Muscle layer of duodenum (tissue), 2 donors: Measurements from ENCODE around the gene C6orf58.

ENCODE experiments used
- H3K27ac ChIP-seq: one replicate; pipeline ENCODE4 v1.7.0; 2013; ENCODE audit warnings: mild to moderate bottlenecking, low read length
- H3K27me3 ChIP-seq: one replicate; pipeline ENCODE4 v1.7.0; 2013; ENCODE audit warnings: low read depth, mild to moderate bottlenecking, control low read depth, low read length
- H3K36me3 ChIP-seq, 2 donors: one replicate each; pipeline ENCODE4 v1.7.0; 2013; ENCODE audit warnings: low read length in 2 of 2, control low read depth in 1 of 2, mild to moderate bottlenecking in 1 of 2; ENCODE audit not compliant: insufficient read depth in 2 of 2, control insufficient read depth in 1 of 2
- H3K4me1 ChIP-seq, 2 donors: one replicate each; pipeline ENCODE4 v1.7.0; 2013; ENCODE audit warnings: low read length in 2 of 2, mild to moderate bottlenecking in 2 of 2, control low read depth in 1 of 2, moderate library complexity in 1 of 2; ENCODE audit not compliant: insufficient read depth in 2 of 2, control insufficient read depth in 1 of 2
- H3K4me3 ChIP-seq, 2 donors: one replicate each; pipeline ENCODE4 v1.7.0; 2013; ENCODE audit warnings: low read length in 2 of 2, low read depth in 1 of 2, mild to moderate bottlenecking in 1 of 2
- H3K9me3 ChIP-seq, 2 donors: one replicate each; pipeline ENCODE4 v1.7.0; 2013; ENCODE audit warnings: low read length in 2 of 2, control low read depth in 1 of 2, mild to moderate bottlenecking in 1 of 2; ENCODE audit not compliant: control insufficient read depth in 1 of 2
- donor health status: healthy.

Gene C6orf58

DNA sequence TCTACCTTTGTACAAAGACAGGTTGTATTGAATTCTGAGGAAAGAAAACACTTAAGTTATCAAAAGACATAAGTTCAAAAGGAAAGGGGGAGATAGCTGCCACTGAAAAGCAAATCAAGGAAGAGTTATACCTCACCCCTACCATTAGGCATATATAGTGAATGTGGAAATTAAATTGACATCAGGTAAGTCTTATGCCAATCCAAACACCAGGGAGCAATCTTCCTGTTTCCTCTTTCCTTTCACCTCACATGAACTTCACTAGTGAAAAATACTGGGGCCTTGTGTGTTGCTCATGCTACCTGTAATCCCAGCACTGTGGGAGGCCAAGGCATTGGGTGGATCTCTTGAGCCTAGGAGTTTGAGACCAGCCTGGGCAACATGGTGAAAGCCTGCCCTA lies 10.9 kb upstream of the C6orf58 start:
- H3K36me3 ChIP-seq: no peaks in the 10 kb centered on the region
- no peak overlapping the region for H3K27ac ChIP-seq
- H3K4me3 ChIP-seq: no peak overlapping the region
- H3K27me3 ChIP-seq: no peaks in the 10 kb centered on the region
- peaks cover 0 to 2% of the 10 kb centered on the region in 2 donors for H3K9me3 ChIP-seq
- no peaks in the 10 kb centered on the region for H3K4me1 ChIP-seq

DNA sequence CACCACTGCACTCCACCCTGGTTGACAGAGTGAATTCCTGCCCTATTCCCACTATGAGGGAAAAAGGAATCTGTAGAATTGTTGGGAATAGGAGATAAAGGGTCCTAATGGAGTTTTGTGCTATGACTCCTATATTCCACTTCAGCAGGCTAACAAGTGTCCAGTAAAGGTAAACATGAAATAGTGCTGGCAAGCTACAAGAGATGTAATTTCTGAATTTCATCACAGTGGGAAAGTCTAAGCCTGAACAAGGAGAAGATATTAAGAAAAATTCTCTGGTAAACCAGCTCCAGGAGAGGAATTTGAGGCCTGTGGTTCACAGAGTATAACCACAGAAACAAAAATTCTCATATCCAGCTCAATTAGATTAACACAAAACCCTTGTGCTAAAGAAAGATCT lies 10.3 kb upstream of the C6orf58 start:
- H3K9me3 ChIP-seq: peaks cover 0 to 2% of the 10 kb centered on the region in 2 donors
- H3K27ac ChIP-seq: no peak overlapping the region
- no peaks in the 10 kb centered on the region for H3K4me1 ChIP-seq
- no peaks in the 10 kb centered on the region for H3K27me3 ChIP-seq
- H3K36me3 ChIP-seq: no peaks in the 10 kb centered on the region
- H3K4me3 ChIP-seq: no peak overlapping the region

DNA sequence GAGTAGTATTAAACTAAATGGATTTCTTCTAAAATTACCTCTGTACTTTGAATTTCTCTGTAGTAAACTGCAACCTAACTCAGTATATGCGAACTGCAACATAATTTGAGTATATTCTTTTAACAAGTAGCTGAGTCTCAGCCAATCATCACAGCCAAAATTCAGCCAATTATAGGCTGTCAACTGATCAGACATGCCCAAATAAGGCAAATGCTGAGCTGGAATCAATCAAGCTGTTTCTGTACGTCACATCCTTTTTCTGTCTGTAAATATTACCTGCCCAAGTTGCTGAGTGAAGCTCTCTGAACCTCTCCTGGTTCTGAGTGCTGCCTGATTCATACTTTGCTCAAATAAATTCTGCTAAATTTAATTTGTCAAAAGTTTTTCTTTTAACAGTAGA lies 9.5 kb upstream of the C6orf58 start:
- no peaks in the 10 kb centered on the region for H3K36me3 ChIP-seq
- H3K4me3 ChIP-seq: no peak overlapping the region
- no peak overlapping the region for H3K27ac ChIP-seq
- no peaks in the 10 kb centered on the region for H3K4me1 ChIP-seq
- peaks cover 0 to 2% of the 10 kb centered on the region in 2 donors for H3K9me3 ChIP-seq
- H3K27me3 ChIP-seq: no peaks in the 10 kb centered on the region

GRCh38 chr6:127570739-127571389 lies 6.1 kb upstream of the C6orf58 start:
- no peaks in the 10 kb centered on the region for H3K36me3 ChIP-seq
- no peaks in the 10 kb centered on the region for H3K27me3 ChIP-seq
- H3K9me3 ChIP-seq: peaks cover 0 to 2% of the 10 kb centered on the region in 2 donors
- no peaks in the 10 kb centered on the region for H3K4me1 ChIP-seq
- no peak overlapping the region for H3K27ac ChIP-seq
- no peak overlapping the region for H3K4me3 ChIP-seq

DNA sequence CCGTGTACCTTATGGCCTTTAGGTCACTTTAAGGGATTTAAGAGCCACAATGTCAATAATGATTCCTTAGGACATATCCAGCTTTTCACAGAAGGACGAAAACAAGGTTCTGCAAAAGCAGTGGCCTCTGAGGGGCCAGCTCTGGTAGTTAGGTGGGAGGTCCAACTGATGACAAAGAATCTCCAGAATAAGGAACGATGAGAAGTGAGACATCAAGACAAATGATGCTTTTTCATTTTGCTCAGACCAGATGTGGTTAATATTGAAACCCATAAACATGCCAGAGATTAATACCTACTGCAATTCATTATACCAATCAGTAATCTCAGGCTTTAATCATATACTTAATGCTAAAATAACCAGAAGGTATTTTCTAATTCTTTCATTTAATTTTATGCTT lies 1.9 kb downstream of the C6orf58 start:
- Histone ChIP-seq H3K4me1 (no peaks in the 10 kb centered on the region), H3K4me3 (no peak overlapping the region), H3K27ac (no peak overlapping the region), H3K9me3 (no peaks in the 10 kb centered on the region), H3K27me3 (no peaks in the 10 kb centered on the region), H3K36me3 (no peaks in the 10 kb centered on the region)

- no peaks in the 10 kb centered on the region for H3K27me3 ChIP-seq
- H3K4me1 ChIP-seq: no peaks in the 10 kb centered on the region
- H3K27ac ChIP-seq: no peak overlapping the region
- no peaks in the 10 kb centered on the region for H3K9me3 ChIP-seq
- H3K4me3 ChIP-seq: no peak overlapping the region
- H3K36me3 ChIP-seq: no peaks in the 10 kb centered on the region
Measured at GRCh38 chr6:127581576-127581975, 4.6 kb downstream of the C6orf58 start.

DNA sequence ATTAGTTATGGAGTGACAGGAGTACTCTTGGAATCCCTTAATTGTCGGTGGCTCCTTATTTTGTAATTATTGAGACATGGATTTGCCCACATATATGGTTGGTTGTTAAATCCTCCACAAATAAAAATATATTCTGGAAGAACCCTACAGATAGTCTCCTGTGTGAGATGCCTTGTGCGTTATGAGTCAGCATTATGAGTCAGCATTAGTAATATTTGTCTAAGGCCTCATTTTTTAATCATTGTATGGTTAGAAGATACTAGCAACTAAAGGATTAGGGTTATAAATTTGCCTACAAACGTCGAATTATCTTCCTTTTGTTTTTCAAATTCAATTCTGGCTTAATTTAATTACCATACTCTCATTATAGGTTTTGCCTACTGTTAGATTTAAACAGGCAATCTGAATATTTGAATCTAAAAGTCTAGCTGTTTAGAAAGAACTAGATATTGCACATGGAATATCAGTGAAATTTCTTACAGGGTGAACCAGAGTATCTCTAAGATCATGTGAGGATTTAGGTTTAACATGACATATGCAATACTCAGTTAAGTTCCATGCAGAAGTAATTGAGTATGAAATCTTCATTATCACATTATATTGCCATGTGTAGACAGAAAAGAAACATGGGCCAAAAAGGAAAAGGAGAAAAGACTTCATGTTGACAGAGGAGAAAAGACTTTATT lies 5.9 kb downstream of the C6orf58 start:
- Histone ChIP-seq H3K9me3 (no peaks in the 10 kb centered on the region), H3K4me3 (no peak overlapping the region), H3K27me3 (no peaks in the 10 kb centered on the region), H3K27ac (no peak overlapping the region), H3K4me1 (no peaks in the 10 kb centered on the region), H3K36me3 (no peaks in the 10 kb centered on the region)

DNA sequence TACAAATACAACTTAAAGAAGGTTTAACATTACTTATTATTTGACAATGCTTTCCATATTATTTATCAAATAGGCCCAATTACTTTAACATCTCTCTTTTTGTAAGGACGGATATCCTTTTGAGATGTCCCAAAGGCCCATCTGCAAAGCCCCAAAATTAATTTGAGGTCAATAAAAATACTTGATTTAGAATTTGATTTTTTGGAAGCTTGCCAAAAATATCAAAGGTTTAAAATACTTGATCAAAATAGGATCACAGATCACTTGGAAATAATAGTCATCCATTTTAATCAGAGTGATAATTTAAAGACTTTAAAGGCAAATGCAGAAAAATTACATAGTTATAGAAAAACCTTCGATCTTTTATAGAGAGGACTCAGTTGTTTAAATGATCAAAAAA lies 8.1 kb downstream of the C6orf58 start:
- Histone ChIP-seq H3K27ac (no peak overlapping the region), H3K4me1 (no peaks in the 10 kb centered on the region), H3K27me3 (no peaks in the 10 kb centered on the region), H3K9me3 (no peaks in the 10 kb centered on the region), H3K4me3 (no peak overlapping the region), H3K36me3 (no peaks in the 10 kb centered on the region)

DNA sequence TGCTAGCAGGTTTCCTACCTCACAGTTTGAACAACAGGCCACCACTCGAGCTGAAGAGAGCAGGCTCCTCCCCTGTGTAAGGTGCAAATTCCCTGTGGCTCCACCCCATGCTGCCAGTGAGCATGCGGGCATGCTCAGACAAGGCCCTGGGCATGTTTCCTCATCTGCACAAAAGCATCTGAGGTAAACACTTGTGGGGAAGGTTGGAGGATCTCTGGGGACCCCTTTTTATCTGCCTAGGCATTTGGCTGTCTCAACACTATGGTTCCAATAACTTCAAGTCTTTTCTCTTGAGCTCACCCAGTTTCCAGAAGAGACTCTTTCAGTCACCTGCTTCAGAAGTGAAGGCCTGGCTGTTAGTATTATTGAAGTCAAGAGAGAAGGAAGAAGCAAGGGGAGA lies 9.4 kb downstream of the C6orf58 start:
- H3K27ac ChIP-seq: no peak overlapping the region
- no peak overlapping the region for H3K4me3 ChIP-seq
- H3K4me1 ChIP-seq: no peaks in the 10 kb centered on the region
- H3K27me3 ChIP-seq: no peaks in the 10 kb centered on the region
- no peaks in the 10 kb centered on the region for H3K36me3 ChIP-seq
- H3K9me3 ChIP-seq: no peaks in the 10 kb centered on the region

DNA sequence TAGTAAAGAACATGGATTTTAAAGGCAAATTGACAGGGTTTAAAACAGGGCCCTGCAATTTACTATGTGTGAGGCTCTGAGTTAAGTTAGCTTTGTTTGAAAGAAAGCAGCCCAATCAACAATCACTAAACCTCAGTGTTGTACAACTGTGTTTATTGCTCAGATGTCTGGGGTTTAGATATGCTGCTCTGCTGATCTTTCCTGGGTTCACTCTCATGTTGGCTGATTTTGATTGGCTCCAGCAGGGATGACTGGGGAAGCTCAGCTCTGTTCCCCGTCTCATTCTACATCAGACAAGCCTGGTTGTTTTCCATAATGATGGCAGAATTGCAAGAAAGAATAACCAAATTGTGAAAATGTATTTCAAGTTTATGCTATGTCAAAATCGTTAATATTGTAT lies 10.9 kb downstream of the C6orf58 start:
- H3K4me1 ChIP-seq: no peaks in the 10 kb centered on the region
- H3K27ac ChIP-seq: no peak overlapping the region
- no peaks in the 10 kb centered on the region for H3K27me3 ChIP-seq

GRCh38 chr6:127589135-127589534 lies 12.2 kb downstream of the C6orf58 start:
- H3K9me3 ChIP-seq: no peaks in the 10 kb centered on the region
- H3K4me1 ChIP-seq: no peaks in the 10 kb centered on the region
- H3K4me3 ChIP-seq: no peak overlapping the region
- no peaks in the 10 kb centered on the region for H3K36me3 ChIP-seq
- no peak overlapping the region for H3K27ac ChIP-seq
- H3K27me3 ChIP-seq: no peaks in the 10 kb centered on the region

More for the DNA sequence above, 10.9 kb downstream of the C6orf58 start:
- Histone ChIP-seq H3K4me3 (no peak overlapping the region), H3K9me3 (no peaks in the 10 kb centered on the region), H3K36me3 (no peaks in the 10 kb centered on the region)

DNA sequence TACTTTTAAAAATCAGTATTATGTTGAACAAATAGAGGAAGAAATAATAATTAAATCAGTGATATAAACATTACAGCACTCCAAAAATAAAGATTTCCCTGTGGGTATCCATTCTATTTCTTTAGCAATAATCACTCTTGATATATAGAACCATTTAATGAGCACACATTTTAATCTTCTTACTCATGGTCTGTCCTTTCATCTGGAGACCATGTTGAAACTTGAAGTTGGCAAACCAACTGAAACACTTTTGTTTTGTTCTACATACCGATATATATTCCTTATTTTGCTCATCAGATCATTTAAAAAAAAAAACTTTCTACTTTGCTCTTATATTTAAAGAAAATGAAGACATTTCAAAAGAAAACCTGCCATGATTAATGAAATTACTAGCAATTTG lies 13.4 kb downstream of the C6orf58 start:
- Histone ChIP-seq H3K27me3 (no peaks in the 10 kb centered on the region), H3K4me1 (no peaks in the 10 kb centered on the region), H3K36me3 (no peaks in the 10 kb centered on the region), H3K9me3 (no peaks in the 10 kb centered on the region), H3K27ac (no peak overlapping the region), H3K4me3 (no peak overlapping the region)
